ENCODE results near the gene ACSM2B.
"Not testable (repeated sequence)": the region's sequence is repeated elsewhere in the genome, so short reads cannot be mapped to it uniquely, and the experiment has no call there.

ACSM2B gene

DNA sequence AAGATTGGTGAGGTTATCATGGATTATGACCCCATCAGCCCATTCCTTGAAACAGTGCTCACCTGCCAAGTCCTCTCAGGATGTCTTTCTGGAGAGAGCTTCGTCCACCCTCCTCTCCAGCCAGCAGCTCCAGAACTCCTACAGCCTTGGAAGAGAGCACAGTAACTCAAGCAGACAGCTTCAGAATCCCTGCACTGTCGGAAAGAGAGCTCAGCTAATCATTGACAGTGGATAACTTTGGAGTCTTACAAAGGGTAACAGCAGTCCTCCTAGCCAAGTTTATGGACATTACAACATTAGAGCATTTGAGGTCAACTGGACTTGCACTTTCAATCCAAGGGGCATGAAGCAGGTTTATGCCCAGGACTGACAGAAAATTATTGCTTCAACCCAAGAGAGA lies at the start of gene ACSM2B:
Gene ACSM2B (minus strand): TSS at position 223 of the 400 bp plus-strand sequence. CDS start 11,522 bp downstream, outside the sequence.
- DNase-seq (ENCODE audit: low read depth, low spot score), result not testable (repeated sequence)

DNA sequence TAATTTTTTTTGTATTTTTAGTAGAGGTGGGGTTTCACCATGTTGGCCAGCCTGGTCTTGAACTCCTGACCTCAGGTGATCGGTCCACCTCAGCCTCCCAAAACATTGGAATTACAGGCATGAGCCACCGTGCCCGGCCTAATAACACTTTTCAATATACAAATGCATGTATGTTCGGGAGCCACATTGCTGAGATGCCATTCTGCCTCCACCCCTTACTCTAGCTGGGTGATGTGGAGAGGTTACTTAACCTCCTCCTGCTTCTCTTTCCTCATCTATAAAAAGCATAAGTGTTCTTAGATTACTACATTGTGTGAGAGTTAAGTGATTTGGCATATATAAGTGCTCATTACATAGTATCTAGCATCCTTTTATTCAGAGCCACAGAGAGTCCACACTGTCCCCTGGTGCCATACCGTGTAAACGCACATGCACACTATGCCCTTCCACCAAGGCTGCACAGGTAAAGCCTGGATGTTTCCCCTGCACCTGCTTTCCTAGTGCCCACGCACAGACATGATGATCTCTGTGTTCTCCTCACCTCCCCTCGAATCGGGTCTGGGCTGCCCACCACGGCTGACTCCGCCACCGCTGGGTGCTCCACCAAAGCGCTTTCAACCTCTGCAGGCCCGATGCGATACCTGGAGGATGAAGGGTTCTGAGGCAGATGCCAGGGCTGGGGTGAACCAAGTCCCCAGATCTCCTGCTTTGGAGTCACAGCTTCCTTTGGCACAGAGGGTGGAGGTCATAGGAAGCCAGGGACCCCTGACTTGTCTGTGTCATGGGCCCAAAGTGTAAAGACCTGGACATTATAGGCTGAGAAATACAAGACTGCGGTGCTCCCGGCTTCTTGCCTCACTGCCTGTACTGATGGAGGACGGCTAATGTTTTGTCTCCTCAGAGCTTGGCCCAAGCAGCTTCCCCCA lies 49.0 kb upstream of the ACSM2B start:
- DNase-seq (ENCODE audit: low read depth, low spot score), result no peak

GRCh38 chr16:20624205-20624604 lies 48.0 kb upstream of the ACSM2B start:
- no peak for DNase-seq (ENCODE audit: low read depth, low spot score)

- DNase-seq (ENCODE audit: low read depth, low spot score), result no peak
Measured at GRCh38 chr16:20622498-20622870, 46.3 kb upstream of the ACSM2B start.

DNA sequence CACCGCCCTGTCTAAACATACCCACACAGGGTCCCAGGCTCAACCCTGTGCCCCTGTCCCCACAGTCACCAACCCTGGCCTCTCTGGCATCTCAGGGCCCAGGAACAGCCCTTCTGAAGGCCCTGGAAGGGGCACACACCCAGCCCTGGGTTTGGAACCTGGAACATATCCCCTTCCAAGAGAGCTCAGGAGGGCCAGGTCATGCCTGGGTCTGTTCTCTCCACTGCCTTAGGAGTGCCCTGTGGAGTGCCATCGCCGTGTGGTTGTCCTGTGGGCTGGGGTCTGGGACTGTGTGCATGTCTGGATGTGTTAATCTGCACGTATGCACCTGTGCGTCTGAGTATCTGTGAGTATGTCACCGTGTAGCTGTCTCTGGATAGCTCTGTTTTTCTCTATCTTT lies 45.2 kb upstream of the ACSM2B start:
- DNase-seq (ENCODE audit: low read depth, low spot score), result no peak

DNA sequence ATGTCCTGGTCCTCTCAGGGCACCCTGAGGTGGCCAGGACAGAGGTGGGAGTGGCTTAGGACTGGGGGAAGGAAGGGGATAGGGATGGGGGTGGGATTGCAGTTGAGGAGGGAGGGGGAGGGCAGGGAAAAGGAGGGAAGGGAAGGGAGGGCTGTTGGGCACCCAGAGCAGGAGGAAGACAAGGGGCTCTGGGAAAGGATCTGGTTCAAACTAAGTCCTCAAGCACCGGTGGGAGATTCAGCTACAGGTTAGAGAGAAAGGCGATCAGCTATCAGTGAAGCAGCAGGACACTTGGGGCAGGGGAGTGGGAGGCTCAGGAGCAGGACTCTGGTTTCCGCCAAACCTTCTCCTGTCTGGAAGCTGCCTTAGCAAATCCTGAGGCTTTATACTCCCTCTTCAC lies 44.6 kb upstream of the ACSM2B start:
- DNase-seq (ENCODE audit: low read depth, low spot score), result no peak

- DNase-seq (ENCODE audit: low read depth, low spot score), result no peak
Measured at GRCh38 chr16:20620003-20620402, 43.8 kb upstream of the ACSM2B start.

DNA sequence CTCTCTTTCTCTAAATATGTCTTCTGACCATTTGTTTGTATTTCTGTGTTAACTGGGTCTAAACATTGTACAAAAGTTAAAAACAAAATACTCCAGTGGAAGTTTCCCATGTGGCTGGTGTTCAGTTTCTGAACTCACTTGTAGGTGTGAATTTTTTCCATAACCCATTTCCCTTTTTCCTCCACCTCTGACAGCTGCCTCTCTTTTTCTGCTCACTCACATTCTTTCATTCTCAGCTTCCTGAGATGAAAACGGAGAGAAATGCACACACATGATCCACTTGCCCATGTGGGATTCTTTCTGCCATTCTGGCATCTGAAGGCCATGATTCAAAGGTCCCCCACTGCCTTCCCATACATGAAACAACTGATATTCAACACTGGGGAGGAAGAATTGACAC lies 41.1 kb upstream of the ACSM2B start:
- DNase-seq (ENCODE audit: low read depth, low spot score), result no peak

DNA sequence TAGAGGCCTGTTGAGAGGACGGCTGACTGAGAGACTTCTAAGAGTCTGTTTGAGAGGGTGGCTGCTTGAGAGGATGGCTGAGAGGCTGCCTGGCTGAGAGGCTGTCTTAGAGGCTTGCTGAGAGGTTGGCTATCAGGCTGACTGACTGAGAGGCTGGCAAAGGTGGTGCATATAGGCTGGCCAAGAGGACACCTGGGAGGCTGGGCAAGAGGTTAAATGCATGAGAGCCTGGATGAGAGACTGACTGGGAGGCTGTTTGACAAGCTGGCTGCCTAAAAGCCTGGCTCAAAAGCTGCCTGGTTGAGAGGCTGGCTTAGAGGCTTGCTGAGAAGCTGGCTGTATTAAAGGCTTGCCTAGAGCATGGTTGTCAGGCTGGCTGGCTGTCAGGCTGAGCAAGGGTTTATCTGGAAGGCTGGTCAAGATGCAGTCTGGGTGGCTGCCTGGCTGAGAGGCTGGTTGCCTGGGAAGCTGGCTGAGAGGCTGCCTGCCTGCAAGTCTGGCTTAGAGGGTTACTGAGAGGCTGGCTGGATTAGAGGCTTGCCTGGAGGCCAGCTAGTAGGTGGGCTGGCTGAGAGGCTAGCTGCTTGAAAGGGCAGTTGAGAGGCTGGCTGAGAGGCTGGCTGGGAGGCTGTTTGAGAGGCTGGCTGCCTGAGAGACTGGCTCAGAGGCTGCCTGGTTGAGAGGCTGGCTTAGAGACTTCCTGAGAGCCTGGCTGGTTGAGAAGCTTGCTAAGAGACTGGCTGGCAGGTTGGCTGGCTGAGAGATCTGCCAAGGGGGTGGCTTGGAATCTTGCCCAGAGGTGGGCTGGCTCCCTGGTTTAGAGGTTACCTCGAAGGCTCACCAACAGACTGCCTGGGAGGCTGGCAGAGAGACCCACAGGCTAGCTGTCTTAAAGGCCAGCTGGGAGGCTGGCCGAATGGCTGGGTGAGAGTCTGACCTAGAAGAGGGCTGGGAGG lies 38.3 kb upstream of the ACSM2B start:
- DNase-seq (ENCODE audit: low read depth, low spot score), result no peak

DNA sequence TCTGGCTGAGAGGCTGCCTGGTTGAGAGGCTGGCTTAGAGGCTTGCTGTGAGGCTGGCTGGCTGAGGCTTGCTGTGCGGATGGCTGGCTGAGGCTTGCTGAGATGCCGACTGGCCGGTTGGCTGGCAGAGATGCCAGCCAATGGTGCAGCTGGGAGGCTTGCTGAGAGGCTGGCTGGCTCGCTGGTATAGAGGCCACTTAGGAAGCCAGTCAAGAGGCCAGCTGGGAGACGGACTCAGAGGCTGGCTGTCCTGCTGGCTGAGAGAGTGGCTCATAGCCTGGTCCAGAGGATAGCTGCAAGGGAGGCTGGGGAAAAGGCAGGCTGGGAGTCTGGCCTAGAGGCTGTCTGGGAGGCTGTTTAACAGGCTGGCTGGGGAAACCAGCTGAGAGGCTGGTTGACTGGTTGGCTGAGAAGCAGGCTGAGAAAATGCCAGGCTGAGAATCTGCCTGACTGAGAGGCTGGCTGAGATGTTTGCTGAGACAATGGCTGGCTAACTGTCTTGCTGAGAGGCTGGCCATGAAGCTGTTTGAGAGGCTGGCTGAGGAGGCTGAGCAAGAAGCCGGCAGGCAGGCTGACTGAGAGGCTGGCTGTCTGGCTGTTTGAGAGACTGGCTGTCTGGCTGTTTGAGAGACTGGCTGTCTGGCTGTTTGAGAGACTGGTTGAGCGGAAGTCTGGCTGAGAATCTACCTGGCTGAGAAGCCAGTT lies 37.5 kb upstream of the ACSM2B start:
- DNase-seq (ENCODE audit: low read depth, low spot score), result no peak

DNA sequence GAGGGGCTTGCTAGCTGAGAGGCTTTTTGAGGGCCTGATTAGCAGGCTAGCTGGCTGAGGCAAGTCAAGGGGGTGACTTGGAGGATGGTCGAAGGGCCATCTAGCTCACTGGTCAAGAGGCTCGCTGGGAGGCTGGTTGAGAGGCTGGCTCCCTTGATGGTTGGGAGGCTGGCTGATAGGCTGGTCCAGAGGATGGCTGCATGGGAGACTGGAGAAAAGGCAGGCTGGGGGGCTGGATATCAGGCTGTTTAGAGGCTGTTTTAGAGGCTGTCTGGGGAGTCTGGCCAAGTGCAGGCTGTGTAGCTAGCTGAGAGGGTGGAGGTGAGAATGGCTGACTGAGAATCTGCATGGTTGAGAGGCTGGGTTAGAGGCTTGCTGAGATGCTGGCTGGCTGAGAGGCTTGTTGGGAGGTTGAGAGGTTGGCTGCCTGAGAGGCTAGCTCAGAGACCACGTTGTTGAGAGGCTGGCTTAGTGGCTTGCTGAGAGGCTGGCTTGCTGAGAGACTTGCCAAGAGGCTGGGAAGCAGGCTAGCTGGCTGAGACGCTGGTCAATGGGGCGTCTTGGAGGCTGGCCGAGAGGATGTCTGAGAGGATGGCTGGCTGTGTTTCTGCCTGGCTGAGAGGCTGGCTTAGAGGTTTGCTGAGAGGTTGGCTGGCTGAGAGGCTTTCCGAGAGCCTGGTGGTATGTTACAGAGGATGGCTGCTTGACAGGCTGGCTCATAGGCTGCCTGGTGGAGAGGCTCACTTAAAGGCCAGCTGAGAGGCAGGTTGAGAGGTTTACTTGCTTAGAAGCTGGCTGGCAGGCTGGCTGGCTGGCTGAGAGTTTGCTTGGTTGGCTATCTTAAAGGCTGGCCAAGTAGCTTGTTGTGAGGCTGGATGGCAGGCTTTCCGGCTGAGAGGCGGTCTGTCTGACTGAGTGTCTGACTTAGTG lies 36.6 kb upstream of the ACSM2B start:
- no peak for DNase-seq (ENCODE audit: low read depth, low spot score)

GRCh38 chr16:20611975-20612481 lies 35.9 kb upstream of the ACSM2B start:
- no peak for DNase-seq (ENCODE audit: low read depth, low spot score)

DNA sequence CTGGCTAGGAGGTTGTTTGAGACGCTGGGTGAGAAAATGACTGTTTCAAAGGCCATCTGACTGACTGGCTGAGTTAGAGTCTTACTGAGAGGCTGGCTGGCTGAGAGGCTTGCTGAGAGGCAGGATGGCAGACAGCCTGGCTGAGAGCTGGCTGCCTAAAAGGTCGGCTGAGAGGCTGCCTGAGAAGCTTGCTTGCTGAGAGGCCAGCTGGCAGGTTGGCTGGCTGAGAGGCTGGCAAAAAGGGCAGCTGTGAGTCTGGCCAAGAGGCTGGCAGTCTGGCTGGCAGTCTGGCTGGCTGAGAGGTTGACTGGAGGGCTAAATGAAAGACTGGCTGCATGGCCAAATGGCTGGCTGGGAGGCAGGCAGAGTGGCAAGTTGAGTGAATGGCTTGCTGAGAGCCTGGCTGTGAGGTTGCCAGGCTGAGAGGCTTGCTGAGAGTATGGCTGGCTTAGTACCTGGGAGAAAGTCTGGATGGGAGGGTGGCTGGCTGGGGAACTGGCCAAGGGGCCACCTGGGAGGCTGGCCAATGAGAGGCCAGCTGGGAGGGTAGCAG lies 35.3 kb upstream of the ACSM2B start:
- DNase-seq (ENCODE audit: low read depth, low spot score), result no peak

GRCh38 chr16:20610892-20611349 lies 34.8 kb upstream of the ACSM2B start:
- no peak for DNase-seq (ENCODE audit: low read depth, low spot score)

DNA sequence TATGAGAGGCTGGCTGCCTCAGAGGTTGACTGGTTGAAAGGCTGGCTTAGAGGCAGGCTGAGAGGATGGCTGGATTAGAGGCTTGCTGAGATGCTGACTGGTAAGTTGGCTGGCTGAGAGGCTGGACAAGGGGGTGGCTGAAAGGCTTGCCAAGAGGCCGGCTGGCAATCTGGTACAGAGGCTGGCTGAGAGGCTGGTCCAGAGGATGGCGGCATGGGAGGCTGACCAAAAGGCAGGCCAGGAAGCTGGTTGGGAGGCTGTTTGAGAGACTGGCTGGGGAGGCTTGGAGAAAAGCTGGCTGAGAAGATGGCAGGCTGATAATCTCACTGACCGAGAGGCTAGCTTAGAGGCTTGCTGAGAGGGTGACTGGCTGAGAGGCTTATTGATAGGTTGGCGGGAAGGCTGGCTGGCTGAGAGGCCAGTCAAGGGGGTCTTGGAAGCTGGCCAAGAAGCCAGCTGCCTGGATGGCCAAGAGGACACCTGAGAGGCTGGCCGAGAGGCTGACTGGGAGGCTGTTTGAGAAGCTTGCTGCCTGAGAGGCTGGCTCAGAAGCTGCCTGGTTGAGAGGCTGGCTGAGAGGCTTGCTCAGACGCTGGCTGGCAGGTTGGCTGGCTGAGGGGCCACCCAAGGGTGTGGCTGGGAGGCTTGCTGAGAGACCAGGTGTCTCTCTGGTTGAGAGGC lies 34.2 kb upstream of the ACSM2B start:
- DNase-seq (ENCODE audit: low read depth, low spot score), result no peak

GRCh38 chr16:20602205-20602604 lies 26.0 kb upstream of the ACSM2B start:
- DNase-seq (ENCODE audit: low read depth, low spot score), result not testable (repeated sequence)

GRCh38 chr16:20599475-20599874 lies 23.3 kb upstream of the ACSM2B start:
- DNase-seq (ENCODE audit: low read depth, low spot score), result not testable (repeated sequence)

GRCh38 chr16:20598832-20599469 lies 22.8 kb upstream of the ACSM2B start:
- no peak for DNase-seq (ENCODE audit: low read depth, low spot score)

DNA sequence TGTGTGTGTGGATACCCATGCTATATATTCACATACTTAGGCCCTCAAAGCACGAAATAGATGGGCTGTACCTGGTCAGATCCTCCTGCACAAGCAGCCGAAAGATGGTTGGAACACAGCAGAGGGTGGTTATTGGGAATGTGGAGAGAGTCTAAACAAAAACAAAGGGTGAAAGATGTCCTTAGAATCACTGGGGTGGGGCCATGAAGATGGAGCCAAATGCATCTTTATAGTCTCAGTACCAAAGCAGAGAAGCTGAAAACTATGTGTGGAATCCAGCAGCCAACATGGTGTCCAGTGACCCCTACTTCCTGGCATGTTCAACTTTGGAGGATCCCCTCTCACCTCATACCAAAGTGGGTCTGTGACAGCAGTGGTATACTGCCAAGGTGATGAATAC lies 19.5 kb upstream of the ACSM2B start:
- DNase-seq (ENCODE audit: low read depth, low spot score), result not testable (repeated sequence)

All from smooth muscle cell of the brain vasculature (primary cell).